Trophoblast cell (in vitro differentiated cells and primary cell): ENCODE data around the gene CD1C.
"Not testable (repeated sequence)": the region's sequence is repeated elsewhere in the genome, so short reads cannot be mapped to it uniquely, and the experiment has no call there.

Experiments
- DNase-seq, 2 donors: peaks; one replicate each; pipeline ENCODE4 v3.0.0-alpha.2; 2016
- H2AFZ ChIP-seq: 2 replicates; pipeline ENCODE4 v1.6.1; 2013; ENCODE audit warnings: low read length, moderate library complexity, mild to moderate bottlenecking; ENCODE audit not compliant: insufficient read depth, poor library complexity
- H2AK5ac ChIP-seq: 2 replicates; pipeline ENCODE4 v1.6.1; 2013; ENCODE audit warnings: mild to moderate bottlenecking, low read length
- H2BK120ac ChIP-seq: 2 replicates; pipeline ENCODE4 v1.6.1; 2013; ENCODE audit warnings: low read length, mild to moderate bottlenecking, moderate library complexity; ENCODE audit not compliant: insufficient read depth, poor library complexity
- H2BK12ac ChIP-seq: 2 replicates; pipeline ENCODE4 v1.6.1; 2013; ENCODE audit warnings: mild to moderate bottlenecking, low read length, moderate library complexity
- H2BK5ac ChIP-seq: 2 replicates; pipeline ENCODE4 v1.6.1; 2013; ENCODE audit warnings: low read length, low read depth, moderate library complexity, mild to moderate bottlenecking; ENCODE audit not compliant: poor library complexity
- H3K14ac ChIP-seq: 2 replicates; pipeline ENCODE4 v1.6.1; 2013; ENCODE audit warnings: mild to moderate bottlenecking, low read length
- H3K18ac ChIP-seq: 2 replicates; pipeline ENCODE4 v1.6.1; 2013; ENCODE audit warnings: mild to moderate bottlenecking, low read length
- H3K23ac ChIP-seq: 2 replicates; pipeline ENCODE4 v1.6.1; 2013; ENCODE audit warnings: low read length
- H3K27ac ChIP-seq: 2 replicates; pipeline ENCODE4 v1.5.1; 2013; ENCODE audit warnings: low read depth, mild to moderate bottlenecking, inconsistent platforms, low read length, moderate library complexity
- H3K27me3 ChIP-seq: 2 replicates; pipeline ENCODE4 v1.6.1; 2013; ENCODE audit warnings: inconsistent platforms, mild to moderate bottlenecking, low read length, moderate library complexity; ENCODE audit not compliant: insufficient read depth
- H3K36me3 ChIP-seq, 2 experiments: 1 replicate in 1 of 2; 2 replicates in 1 of 2; pipeline ENCODE4 v1.6.1; 2013; ENCODE audit warnings: low read length in 2 of 2, mild to moderate bottlenecking in 2 of 2, moderate library complexity in 1 of 2; ENCODE audit not compliant: insufficient read depth in 2 of 2, control insufficient read depth in 1 of 2
- H3K4ac ChIP-seq: 2 replicates; pipeline ENCODE4 v1.6.1; 2013; ENCODE audit warnings: low read depth, mild to moderate bottlenecking, low read length, moderate library complexity
- H3K4me1 ChIP-seq, 2 experiments: 1 replicate in 1 of 2; 2 replicates in 1 of 2; pipeline ENCODE4 v1.6.1; 2013; ENCODE audit warnings: low read length in 2 of 2, mild to moderate bottlenecking in 2 of 2, moderate library complexity in 1 of 2; ENCODE audit not compliant: insufficient read depth in 2 of 2, control insufficient read depth in 1 of 2
- H3K4me2 ChIP-seq: 2 replicates; pipeline ENCODE4 v1.6.1; 2013; ENCODE audit warnings: inconsistent platforms, mild to moderate bottlenecking, low read length, moderate library complexity
- H3K4me3 ChIP-seq: 2 replicates; pipeline ENCODE4 v1.5.1; 2013; ENCODE audit warnings: mild to moderate bottlenecking, low read depth, low read length, inconsistent platforms
- H3K79me1 ChIP-seq: one replicate; pipeline ENCODE4 v1.6.1; 2013; ENCODE audit warnings: low read length
- H3K79me2 ChIP-seq: 2 replicates; pipeline ENCODE4 v1.6.1; 2013; ENCODE audit warnings: low read length, mild to moderate bottlenecking; ENCODE audit not compliant: control insufficient read depth, insufficient read depth, poor library complexity
- H3K9ac ChIP-seq: 2 replicates; pipeline ENCODE4 v1.6.1; 2013; ENCODE audit warnings: mild to moderate bottlenecking, low read length
- H3K9me3 ChIP-seq: 2 replicates; pipeline ENCODE4 v1.6.1; 2013; ENCODE audit warnings: low read depth, mild to moderate bottlenecking, control low read depth, inconsistent platforms, low read length; ENCODE audit not compliant: insufficient read depth
- H4K12ac ChIP-seq: 2 replicates; pipeline ENCODE4 v1.6.1; 2013; ENCODE audit warnings: low read depth, mild to moderate bottlenecking, low read length, moderate library complexity
- H4K8ac ChIP-seq: 2 replicates; pipeline ENCODE4 v1.6.1; 2013; ENCODE audit warnings: low read depth, mild to moderate bottlenecking, low read length, moderate library complexity
- H4K91ac ChIP-seq: one replicate; pipeline ENCODE4 v1.6.1; 2013; ENCODE audit warnings: low read depth, mild to moderate bottlenecking, low read length, moderate library complexity
- WGBS: extraction: QIAGEN DNeasy Blood & Tissue Kit; methylation state at CpG from one replicate; pipeline ENCODE4 v1.1.7; 2013; ENCODE audit warnings: missing lambda C conversion rate; ENCODE audit not compliant: insufficient read length, insufficient coverage; ENCODE audit errors: extremely low coverage; 5-methylcytosine and 5-hydroxymethylcytosine counted together

Gene CD1C

GRCh38 chr1:158333405-158334155 lies 43.9 kb downstream of the CD1C start:
- DNase-seq, result no peak
- H3K9ac ChIP-seq, result no peak overlapping the region
- no peak overlapping the region for H3K18ac ChIP-seq
- H3K79me1 ChIP-seq, result no peaks in the 10 kb centered on the region
- no peaks in the 10 kb centered on the region for H3K27me3 ChIP-seq
- no peak overlapping the region for H2AK5ac ChIP-seq
- no peaks in the 10 kb centered on the region for H3K79me2 ChIP-seq
- H3K27ac ChIP-seq, result no peak overlapping the region
- H3K4me3 ChIP-seq, result no peak overlapping the region
- no peak overlapping the region for H4K12ac ChIP-seq
- no peak overlapping the region for H2BK12ac ChIP-seq
- no peak overlapping the region for H2BK120ac ChIP-seq
- no CpG with 5 or more reads among the region's 8 CpGs for WGBS
- H3K9me3 ChIP-seq, result no peaks in the 10 kb centered on the region
- H4K91ac ChIP-seq, result no peak overlapping the region
- no peak overlapping the region for H2BK5ac ChIP-seq
- no peaks in the 10 kb centered on the region for H3K36me3 ChIP-seq
- no peaks in the 10 kb centered on the region for H3K4me1 ChIP-seq
- H3K14ac ChIP-seq, result no peak overlapping the region
- no peak overlapping the region for H3K23ac ChIP-seq
- H3K4ac ChIP-seq, result no peak overlapping the region
- H3K4me2 ChIP-seq, result no peak overlapping the region
- no peak overlapping the region for H2AFZ ChIP-seq
- no peak overlapping the region for H4K8ac ChIP-seq

GRCh38 chr1:158334526-158335212 lies 44.9 kb downstream of the CD1C start:
- Histone ChIP-seq H3K4me3 (no peak overlapping the region), H3K9ac (no peak overlapping the region), H2BK12ac (no peak overlapping the region), H3K27me3 (no peaks in the 10 kb centered on the region), H3K4me1 (no peaks in the 10 kb centered on the region), H3K79me2 (no peaks in the 10 kb centered on the region), H4K91ac (no peak overlapping the region), H3K27ac (no peak overlapping the region), H3K14ac (no peak overlapping the region), H3K4ac (no peak overlapping the region), H4K8ac (no peak overlapping the region), H3K79me1 (no peaks in the 10 kb centered on the region), H3K23ac (no peak overlapping the region), H2BK120ac (no peak overlapping the region), H3K4me2 (no peak overlapping the region), H2AK5ac (no peak overlapping the region), H3K18ac (no peak overlapping the region), H3K9me3 (no peaks in the 10 kb centered on the region), H2AFZ (no peak overlapping the region), H2BK5ac (no peak overlapping the region), H3K36me3 (no peaks in the 10 kb centered on the region), H4K12ac (no peak overlapping the region)
- WGBS, result no CpG with 5 or more reads among the region's 2 CpGs
- no peak for DNase-seq

- Histone ChIP-seq H3K4me1 (no peaks in the 10 kb centered on the region), H2BK5ac (no peak overlapping the region), H2AK5ac (no peak overlapping the region), H4K8ac (no peak overlapping the region), H2BK12ac (no peak overlapping the region), H2BK120ac (no peak overlapping the region), H3K9me3 (no peaks in the 10 kb centered on the region), H3K18ac (no peak overlapping the region), H4K91ac (no peak overlapping the region), H3K27me3 (no peaks in the 10 kb centered on the region), H3K27ac (no peak overlapping the region), H3K36me3 (no peaks in the 10 kb centered on the region), H3K79me2 (no peaks in the 10 kb centered on the region), H3K4ac (no peak overlapping the region), H3K23ac (no peak overlapping the region), H3K9ac (no peak overlapping the region), H3K14ac (no peak overlapping the region), H3K79me1 (no peaks in the 10 kb centered on the region), H3K4me2 (no peak overlapping the region), H4K12ac (no peak overlapping the region), H3K4me3 (no peak overlapping the region), H2AFZ (no peak overlapping the region)
- DNase-seq, result no peak
These were observed 45.5 kb downstream of the CD1C start for GRCh38 chr1:158335213-158335532.

DNA sequence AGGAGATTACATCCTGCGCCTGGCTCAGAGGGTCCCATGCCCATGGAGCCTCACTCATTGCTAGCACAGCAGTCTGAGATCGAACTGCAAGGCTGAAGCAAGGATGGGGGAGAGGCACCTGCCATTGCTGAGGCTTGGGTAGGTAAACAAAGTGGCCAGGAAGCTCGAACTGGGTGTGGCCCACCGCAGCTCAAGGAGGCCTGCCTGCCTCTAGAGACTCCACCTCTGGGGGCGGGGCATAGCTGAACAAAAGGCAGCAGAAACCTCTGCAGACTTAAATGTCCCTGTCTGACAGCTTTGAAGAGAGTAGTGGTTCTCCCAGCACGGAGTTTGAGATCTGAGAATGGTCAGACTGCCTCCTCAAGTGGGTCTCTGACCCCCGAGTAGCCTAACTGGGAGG lies 46.7 kb downstream of the CD1C start:
- not testable (repeated sequence) for H3K14ac ChIP-seq, H2BK5ac ChIP-seq, H2AFZ ChIP-seq, H3K27ac ChIP-seq, H3K4ac ChIP-seq, H3K36me3 ChIP-seq, H3K9ac ChIP-seq, H3K18ac ChIP-seq, H3K27me3 ChIP-seq, H2BK12ac ChIP-seq, H3K4me2 ChIP-seq, H2BK120ac ChIP-seq, H3K9me3 ChIP-seq, H4K91ac ChIP-seq, H4K12ac ChIP-seq, H3K4me1 ChIP-seq, H2AK5ac ChIP-seq, DNase-seq, H3K23ac ChIP-seq, H4K8ac ChIP-seq, H3K79me1 ChIP-seq, H3K4me3 ChIP-seq, H3K79me2 ChIP-seq
- no CpG with 5 or more reads among the region's 7 CpGs for WGBS
